ENCODE results near the gene EEF1AKMT3. TPM values are rescaled to one million over a fixed set of nuclear protein-coding genes. Genes with fewer than 3 reads are reported as not detected.

Gene EEF1AKMT3
- total RNA-seq, 1 experiment from 2014 or later: 100 TPM

GRCh38 chr12:57753756-57754337, 18.6 kb upstream of the EEF1AKMT3 start:
- Histone ChIP-seq H3K4me1 (peaks cover 27% of the 10 kb centered on the region), H3K27ac (no peak overlapping the region), H3K27me3 (peaks cover 7% of the 10 kb centered on the region), H3K9me3 (replicated peaks) (no peaks in the 10 kb centered on the region), H3K4me3 (no peak overlapping the region), H3K36me3 (peaks cover 29% of the 10 kb centered on the region)
- no peak for DNase-seq

GRCh38 chr12:57754411-57755193, 17.8 kb upstream of the EEF1AKMT3 start, which contains the start of gene MARCHF9:
Gene MARCHF9, plus strand, starts transcription at chr12:57755103. Its CDS starts 426 bp downstream, at chr12:57755529.
- peaks cover 23% of the 10 kb centered on the region for H3K36me3 ChIP-seq
- H3K27me3 ChIP-seq: peaks cover 7% of the 10 kb centered on the region
- no peak within 1 kb of the TSS for H3K27ac ChIP-seq
- no peaks in the 10 kb centered on the region for H3K9me3 ChIP-seq (replicated peaks)
- DNase-seq: peak; percentile 100
- peak within 1 kb of the TSS; percentile 60 for H3K4me3 ChIP-seq
- H3K4me1 ChIP-seq: peaks cover 27% of the 10 kb centered on the region

GRCh38 chr12:57755194-57755453, 17.3 kb upstream of the EEF1AKMT3 start:
- H3K36me3 ChIP-seq: peaks cover 19% of the 10 kb centered on the region
- H3K9me3 ChIP-seq (replicated peaks): no peaks in the 10 kb centered on the region
- no peak for DNase-seq
- peak overlapping the region; percentile 60 for H3K4me3 ChIP-seq
- H3K27me3 ChIP-seq: peaks cover 7% of the 10 kb centered on the region
- H3K4me1 ChIP-seq: peaks cover 27% of the 10 kb centered on the region
- no peak overlapping the region for H3K27ac ChIP-seq

GRCh38 chr12:57755454-57756372, 16.7 kb upstream of the EEF1AKMT3 start:
- Histone ChIP-seq H3K27ac (no peak overlapping the region), H3K4me3 (peak overlapping the region; percentile 60), H3K9me3 (replicated peaks) (no peaks in the 10 kb centered on the region), H3K36me3 (peaks cover 15% of the 10 kb centered on the region), H3K4me1 (peaks cover 24% of the 10 kb centered on the region), H3K27me3 (peaks cover 7% of the 10 kb centered on the region)
- DNase-seq: peak; percentile 91 to 92

GRCh38 chr12:57756406-57757341, 15.7 kb upstream of the EEF1AKMT3 start:
- Histone ChIP-seq H3K9me3 (replicated peaks) (no peaks in the 10 kb centered on the region), H3K27ac (no peak overlapping the region), H3K36me3 (peaks cover 12% of the 10 kb centered on the region), H3K27me3 (peaks cover 7% of the 10 kb centered on the region), H3K4me1 (peaks cover 20% of the 10 kb centered on the region), H3K4me3 (peak overlapping the region; percentile 60)
- DNase-seq: peak; percentile 93 to 96

GRCh38 chr12:57757771-57758170, 14.6 kb upstream of the EEF1AKMT3 start:
- Histone ChIP-seq H3K4me1 (peaks cover 18% of the 10 kb centered on the region), H3K9me3 (replicated peaks) (no peaks in the 10 kb centered on the region), H3K27ac (no peak overlapping the region), H3K4me3 (no peak overlapping the region), H3K27me3 (peaks cover 7% of the 10 kb centered on the region), H3K36me3 (peaks cover 21% of the 10 kb centered on the region)
- peak in 1 of 2 experiments; percentile 59 for DNase-seq

GRCh38 chr12:57758552-57759359, 13.7 kb upstream of the EEF1AKMT3 start:
- peak; percentile 68 to 71 for DNase-seq
- peaks cover 11% of the 10 kb centered on the region for H3K4me1 ChIP-seq
- no peaks in the 10 kb centered on the region for H3K9me3 ChIP-seq (replicated peaks)
- no peak overlapping the region for H3K27ac ChIP-seq
- H3K36me3 ChIP-seq: peaks cover 31% of the 10 kb centered on the region
- no peak overlapping the region for H3K4me3 ChIP-seq
- peaks cover 7% of the 10 kb centered on the region for H3K27me3 ChIP-seq

- Histone ChIP-seq H3K4me3 (no peak overlapping the region), H3K36me3 (peaks cover 38% of the 10 kb centered on the region), H3K27ac (no peak overlapping the region), H3K4me1 (peaks cover 9% of the 10 kb centered on the region), H3K27me3 (peaks cover 2% of the 10 kb centered on the region), H3K9me3 (replicated peaks) (no peaks in the 10 kb centered on the region)
- peak; percentile 62 to 88 for DNase-seq
Measured at GRCh38 chr12:57759360-57759980, 12.9 kb upstream of the EEF1AKMT3 start.

- peaks cover 46% of the 10 kb centered on the region for H3K36me3 ChIP-seq
- no peak overlapping the region for H3K27ac ChIP-seq
- peaks cover 7% of the 10 kb centered on the region for H3K4me1 ChIP-seq
- no peaks in the 10 kb centered on the region for H3K9me3 ChIP-seq (replicated peaks)
- H3K4me3 ChIP-seq: no peak overlapping the region
- no peaks in the 10 kb centered on the region for H3K27me3 ChIP-seq
- peak in 1 of 2 experiments; percentile 96 for DNase-seq
Measured at GRCh38 chr12:57760347-57760982, 11.9 kb upstream of the EEF1AKMT3 start.

GRCh38 chr12:57761391-57761998, 10.9 kb upstream of the EEF1AKMT3 start:
- H3K36me3 ChIP-seq: peaks cover 49% of the 10 kb centered on the region

GRCh38 chr12:57762463-57762862, 10.0 kb upstream of the EEF1AKMT3 start:
- no peaks in the 10 kb centered on the region for H3K27me3 ChIP-seq
- H3K27ac ChIP-seq: no peak overlapping the region
- DNase-seq: peak in 1 of 2 experiments; percentile 60
- peaks cover 59% of the 10 kb centered on the region for H3K36me3 ChIP-seq
- peaks cover 3% of the 10 kb centered on the region; the same call in 1 of the 2 replicates for H3K4me1 ChIP-seq
- H3K9me3 ChIP-seq (replicated peaks): no peaks in the 10 kb centered on the region
- H3K4me3 ChIP-seq: no peak overlapping the region

More at GRCh38 chr12:57761391-57761998, 10.9 kb upstream of the EEF1AKMT3 start:
- H3K4me1 ChIP-seq: peaks cover 1% of the 10 kb centered on the region
- H3K27me3 ChIP-seq: no peaks in the 10 kb centered on the region
- DNase-seq: peak; percentile 60 to 64
- no peaks in the 10 kb centered on the region for H3K9me3 ChIP-seq (replicated peaks)
- no peak overlapping the region for H3K27ac ChIP-seq
- no peak overlapping the region for H3K4me3 ChIP-seq

Data from SJCRH30 (cell line).